Muscle of arm (tissue), 12 donors: ENCODE results near the gene COTL1. TPM values are rescaled to one million over a fixed set of nuclear protein-coding genes. Genes with fewer than 3 reads are reported as not detected.
"Not testable (repeated sequence)": the region's sequence is repeated elsewhere in the genome, so short reads cannot be mapped to it uniquely, and the experiment has no call there.

Experiments used
- DNase-seq: peaks from one replicate; pipeline ENCODE4 v3.0.0-alpha.2; 2013
- polyA plus RNA-seq, 12 donors: library from polyadenylated mRNA; unstranded; fragments of 120-200 nt; gene quantifications; one replicate each; pipeline ENCODE4 v1.2.1, GENCODE V29; 2013; ENCODE audit not compliant: insufficient read length in 12 of 12

Gene COTL1
- polyA plus RNA-seq, 12 donors = 17.6 to 72.4 (median 25.3) TPM; not detected in 1

- no peak for DNase-seq
Observed at GRCh38 chr16:84577034-84577803, 40.7 kb downstream of the COTL1 start.

- DNase-seq = no peak
Observed at GRCh38 chr16:84575914-84576313, 42.0 kb downstream of the COTL1 start.

DNA sequence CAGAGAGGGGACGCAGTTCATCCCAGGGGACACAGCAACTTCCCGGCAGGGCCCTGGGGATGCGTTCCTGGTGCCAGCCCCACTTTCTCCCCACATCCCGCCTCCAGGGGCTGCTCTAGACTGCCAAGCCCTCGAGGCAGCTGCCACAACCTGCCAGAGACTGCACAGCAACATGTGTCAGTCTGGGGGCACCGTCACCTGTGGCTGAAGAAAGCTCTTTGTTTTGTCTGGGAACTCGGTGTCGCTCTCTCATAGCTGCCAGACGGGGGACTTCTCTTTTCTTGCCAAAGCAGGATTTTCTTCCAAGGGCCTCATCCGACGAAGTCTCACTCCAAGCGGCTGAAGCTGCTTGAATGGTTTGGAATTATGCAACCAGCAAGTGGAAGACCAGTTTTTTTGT, 43.7 kb downstream of the COTL1 start:
- DNase-seq = no peak

- DNase-seq = no peak
Observed at GRCh38 chr16:84572096-84572495, 45.8 kb downstream of the COTL1 start.

DNA sequence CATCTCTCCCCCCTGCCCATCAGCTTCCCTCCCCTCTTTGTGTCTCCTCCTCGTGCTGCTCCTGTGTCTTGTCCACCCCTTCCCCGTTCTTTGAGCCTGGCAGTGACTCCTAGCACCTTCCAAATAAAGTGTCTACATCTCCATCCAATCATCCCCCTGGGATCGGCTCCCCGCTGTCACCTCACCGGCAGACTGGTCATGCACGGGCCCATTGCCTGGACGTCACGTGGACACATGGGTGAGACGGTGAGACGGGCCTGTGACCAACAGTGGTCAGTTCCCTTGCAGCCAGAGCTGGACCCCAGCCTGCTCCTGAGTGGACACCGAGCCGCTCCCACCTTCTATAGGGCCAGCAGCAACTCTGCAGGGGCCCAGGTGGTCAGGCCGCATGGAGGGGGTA, 46.4 kb downstream of the COTL1 start:
- no peak for DNase-seq

GRCh38 chr16:84570739-84571403, 47.0 kb downstream of the COTL1 start:
- DNase-seq = peak; percentile 88

GRCh38 chr16:84569382-84569987, 48.4 kb downstream of the COTL1 start:
- no peak for DNase-seq

GRCh38 chr16:84568066-84568465, 49.8 kb downstream of the COTL1 start:
- no peak for DNase-seq

GRCh38 chr16:84567286-84567962, 50.5 kb downstream of the COTL1 start:
- DNase-seq = no peak

GRCh38 chr16:84566545-84567257, 51.2 kb downstream of the COTL1 start:
- no peak for DNase-seq

DNA sequence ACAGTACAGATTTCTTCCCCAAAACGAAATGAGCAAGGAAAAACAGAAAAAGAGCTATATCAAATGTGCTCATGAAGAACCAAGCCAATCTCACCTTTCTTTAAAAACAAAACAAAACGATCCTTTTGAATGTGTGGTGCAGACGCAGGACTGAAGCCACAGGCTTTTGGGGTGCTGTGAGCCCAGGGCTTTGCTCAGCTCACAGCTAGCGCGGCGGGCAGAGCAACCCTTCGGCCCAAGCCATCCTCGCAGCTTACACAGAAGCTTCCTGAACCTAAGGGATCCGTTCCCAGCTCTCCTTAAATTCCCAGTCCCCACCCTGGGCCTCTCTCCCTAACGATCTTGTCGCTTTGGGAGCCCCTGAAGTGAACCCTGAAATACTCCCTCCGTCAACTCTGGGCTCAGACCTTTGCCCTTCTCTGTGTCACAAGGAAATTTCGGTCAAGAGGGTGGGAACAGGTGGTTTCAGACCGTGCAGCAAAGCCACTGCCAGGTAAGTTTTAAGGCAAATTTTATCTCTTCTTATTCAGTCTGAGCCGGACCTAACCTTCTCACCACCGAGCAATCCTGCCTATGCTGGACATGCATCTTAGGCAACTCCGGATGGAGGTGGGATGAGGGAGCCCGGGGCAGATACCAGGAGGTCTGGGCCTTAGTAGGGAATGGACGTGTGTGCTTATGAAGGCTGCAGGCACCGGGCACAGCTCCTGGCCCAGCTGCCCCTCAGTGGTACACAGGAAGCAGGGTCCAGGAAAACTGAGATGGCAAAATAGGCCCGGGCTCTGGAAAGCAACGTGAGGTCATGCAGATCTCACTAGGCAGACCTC, 52.0 kb downstream of the COTL1 start:
- DNase-seq = no peak

DNA sequence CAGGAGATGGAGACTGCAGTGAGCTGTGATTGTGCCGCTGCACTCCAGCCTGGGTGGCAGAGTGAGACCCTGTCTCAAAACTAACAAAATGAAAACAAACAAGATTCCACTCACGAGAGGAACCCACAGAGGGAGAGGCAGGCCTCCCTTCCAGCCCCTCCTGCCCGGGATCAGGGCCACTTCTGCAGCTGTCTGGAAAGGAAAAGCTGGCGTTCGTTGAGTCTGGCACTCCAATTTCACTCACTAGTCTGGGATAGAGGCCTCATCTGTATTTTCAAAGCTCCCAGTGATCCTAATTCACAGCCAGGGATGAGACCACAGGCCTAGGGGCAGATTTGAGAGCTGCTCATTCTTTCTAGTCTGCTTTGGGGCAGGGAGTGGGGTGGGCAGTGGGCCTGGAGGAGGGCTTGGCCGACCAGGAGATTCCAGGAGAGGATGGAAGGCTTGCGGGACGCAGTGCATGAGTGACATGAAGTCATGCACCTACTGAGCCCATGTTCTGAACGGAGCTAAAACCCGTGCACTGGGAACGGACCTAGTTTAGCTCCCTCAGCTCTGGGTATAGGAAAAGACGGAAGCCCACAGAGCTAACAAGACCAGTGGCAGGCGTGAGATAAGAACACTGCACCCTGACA, 54.0 kb downstream of the COTL1 start:
- DNase-seq = peak; percentile 88

GRCh38 chr16:84563064-84563715, 54.7 kb downstream of the COTL1 start:
- DNase-seq = no peak

GRCh38 chr16:84562174-84562815, 55.6 kb downstream of the COTL1 start:
- no peak for DNase-seq

DNA sequence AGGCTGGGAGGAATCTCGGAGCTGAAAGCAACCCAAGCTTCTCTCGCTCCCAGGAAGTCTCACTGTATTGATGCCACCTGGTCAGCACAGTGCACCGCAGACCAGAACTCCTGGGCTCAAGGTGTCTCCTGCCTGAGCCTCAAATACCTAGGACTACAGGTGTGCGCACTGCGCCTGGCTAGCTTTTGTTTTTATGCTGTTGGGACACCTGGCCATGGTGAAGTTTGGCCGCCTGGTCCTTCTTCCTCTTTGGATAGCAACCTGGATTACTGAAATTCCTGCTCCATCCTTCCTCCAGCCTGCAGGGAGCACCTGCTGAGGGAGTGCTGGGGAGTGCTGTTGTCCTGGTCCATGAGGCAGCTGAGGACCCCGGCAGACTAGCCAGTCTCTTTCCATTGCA, 56.6 kb downstream of the COTL1 start:
- no peak for DNase-seq

GRCh38 chr16:84560269-84560668, 57.6 kb downstream of the COTL1 start:
- no peak for DNase-seq

DNA sequence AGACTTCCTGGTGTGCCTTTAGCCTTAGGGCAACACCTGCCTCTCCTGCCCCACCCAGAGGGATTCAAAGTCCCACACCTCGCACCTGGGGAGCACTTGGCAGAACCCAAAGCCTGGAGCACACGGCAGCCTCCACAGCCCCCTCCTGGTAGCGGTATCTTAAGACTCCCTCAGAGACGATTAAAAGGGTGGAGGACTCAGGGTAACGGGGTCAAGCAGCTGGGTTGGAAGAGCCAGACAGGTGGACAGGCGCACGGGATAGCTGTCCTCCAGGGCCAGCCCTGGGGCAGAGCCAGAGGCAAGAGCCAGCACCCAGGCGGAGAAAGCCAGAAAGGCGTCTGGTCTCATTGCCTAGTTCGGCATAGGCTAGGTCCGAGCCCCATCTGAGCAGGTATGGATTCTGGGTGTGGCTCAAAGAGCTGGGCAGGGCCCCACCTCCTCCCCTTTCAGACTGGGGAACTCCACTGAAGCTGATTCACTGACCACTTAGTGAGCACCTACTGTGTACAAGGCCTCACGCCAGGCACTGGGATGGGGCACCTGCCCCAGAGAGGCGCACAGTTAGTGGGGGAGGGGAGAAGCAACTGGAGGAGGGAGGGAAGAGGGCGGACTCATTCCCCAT, 58.5 kb downstream of the COTL1 start:
- DNase-seq = no peak

- not testable (repeated sequence) for DNase-seq
Observed at GRCh38 chr16:84558850-84559249, 59.0 kb downstream of the COTL1 start.

- no peak for DNase-seq
Observed at GRCh38 chr16:84557504-84557903, 60.4 kb downstream of the COTL1 start.
